ENCODE results near the gene EHBP1L1. TPM values are rescaled to one million over a fixed set of nuclear protein-coding genes. Genes with fewer than 3 reads are reported as not detected.

Gene EHBP1L1
- total and polyA plus RNA-seq, 12 donors = 30.8 to 113 (median 53.9) TPM

- H3K4me3 ChIP-seq = no peak overlapping the region
- no peak overlapping the region for H3K27ac ChIP-seq
- no peaks in the 10 kb centered on the region for H3K27me3 ChIP-seq
- H3K9me3 ChIP-seq = no peaks in the 10 kb centered on the region
- no peak for DNase-seq
- ATAC-seq = peak in 1 of 8 donors; percentile 5
- H3K4me1 ChIP-seq = peaks cover 0 to 23% (median 7%) of the 10 kb centered on the region in 9 donors
- H3K36me3 ChIP-seq = peaks cover 0 to 84% (median 38%) of the 10 kb centered on the region in 9 donors
- TF ChIP-seq CTCF (IDR thresholded peaks at IDR 0.05) = no peak
- WGBS, 2 donors = 97 to 99% methylated on average over 6 of the region's 6 CpGs
- intact Hi-C loops (cut with DNase I) = no loop called here
Measured at GRCh38 chr11:65599955-65600246, 24.0 kb downstream of the EHBP1L1 start.

GRCh38 chr11:65604258-65604657, 28.4 kb downstream of the EHBP1L1 start:
- Histone ChIP-seq H3K27ac (no peak overlapping the region), H3K27me3 (no peaks in the 10 kb centered on the region), H3K9me3 (no peaks in the 10 kb centered on the region), H3K36me3 (peaks cover 0 to 100% (median 40%) of the 10 kb centered on the region in 9 donors), H3K4me1 (peaks cover 14 to 46% (median 25%) of the 10 kb centered on the region in 9 donors), H3K4me3 (no peak overlapping the region)
- no peak for TF ChIP-seq CTCF (IDR thresholded peaks at IDR 0.05)
- DNase-seq = no peak
- intact Hi-C loops (cut with DNase I) = no loop called here
- no peak for ATAC-seq
- 95 to 100% methylated on average over 1 of the region's 1 CpG for WGBS, 2 donors

GRCh38 chr11:65606876-65607613, 31.2 kb downstream of the EHBP1L1 start:
- peak; percentile 93 to 96 for DNase-seq
- Histone ChIP-seq H3K4me3 (peak overlapping the region in 9 of 10 donors; percentile 12 to 49 (median 42)), H3K36me3 (peaks cover 0 to 91% (median 40%) of the 10 kb centered on the region in 9 donors), H3K4me1 (peaks cover 27 to 73% (median 47%) of the 10 kb centered on the region in 9 donors), H3K27me3 (no peaks in the 10 kb centered on the region), H3K27ac (peak overlapping the region in 9 of 10 donors; percentile 39 to 90 (median 82)), H3K9me3 (no peaks in the 10 kb centered on the region)
- peak; percentile 92 to 96 (median 94) for ATAC-seq
- TF ChIP-seq CTCF (IDR thresholded peaks at IDR 0.05) = peak in 1 of 9 donors; percentile 16
- WGBS, 2 donors = 12 to 21% methylated on average over 65 to 67 of the region's 67 CpGs
- intact Hi-C loops (cut with DNase I) = loop anchor here in 3 of 10 donors (5.0 kb wide), 2 partner anchors 35 to 65 kb away; partner anchors contain the start of genes FAM89B (in 2 of the 3) and ZNRD2 (in 2 of the 3)

- intact Hi-C loops (cut with DNase I) = loop anchor here in 3 of 10 donors (5.0 kb wide), 2 partner anchors 36 to 66 kb away; partner anchors contain the start of genes FAM89B (in 2 of the 3) and ZNRD2 (in 2 of the 3)
- H3K4me1 ChIP-seq = peaks cover 33 to 81% (median 55%) of the 10 kb centered on the region in 9 donors
- peak overlapping the region in 9 of 10 donors; percentile 12 to 49 (median 42) for H3K4me3 ChIP-seq
- ATAC-seq (no peak), DNase-seq (no peak)
- H3K27me3 ChIP-seq = no peaks in the 10 kb centered on the region
- H3K36me3 ChIP-seq = peaks cover 0 to 91% (median 34%) of the 10 kb centered on the region in 9 donors
- TF ChIP-seq CTCF (IDR thresholded peaks at IDR 0.05) = no peak
- peak overlapping the region in 7 of 10 donors; percentile 21 to 90 (median 39) for H3K27ac ChIP-seq
- 68 to 72% methylated on average over 37 of the region's 37 CpGs for WGBS, 2 donors
- H3K9me3 ChIP-seq = no peaks in the 10 kb centered on the region
Measured at GRCh38 chr11:65607614-65608426, 32.0 kb downstream of the EHBP1L1 start.
